A673 (cell line): ENCODE measurements around the gene MACROH2A2. TPM values are rescaled to one million over a fixed set of nuclear protein-coding genes. Genes with fewer than 3 reads are reported as not detected.

Experiments
- BruUV-seq: library from RNA; stranded (reverse); fragments of 400-500 nt; replicated peaks from 2 replicates; lab custom pipeline; 2021; lab: Mats Ljungman, UMichigan
- CTCF ChIA-PET: fragments of 300-600 bp; sonication (Branson Sonifier 250); formaldehyde crosslinking; loops from one replicate; lab custom pipeline; 2022; ENCODE audit warnings: antibody characterized with exemption; lab: Charles Lee
- POLR2A ChIA-PET: fragments of 300-600 bp; sonication (Branson Sonifier 250); formaldehyde crosslinking; loops from one replicate; lab custom pipeline; 2022; ENCODE audit warnings: antibody characterized with exemption; ENCODE audit not compliant: low non-redundant PET; lab: Charles Lee
- DNase-seq: peaks from one replicate; pipeline ENCODE4 v3.0.0-alpha.2; 2015; ENCODE audit warnings: low spot score
- H3K27ac ChIP-seq: fragments of 200-600 bp; sonication (generic); 2 replicates; pipeline ENCODE4 v1.5.1; 2016; ENCODE audit warnings: mixed run types, low read depth, mild to moderate bottlenecking, mixed read lengths, antibody characterized with exemption, low read length; ENCODE audit not compliant: poor library complexity, severe bottlenecking
- H3K27me3 ChIP-seq: fragments of 200-600 bp; sonication (generic); replicated peaks from 2 replicates; pipeline ENCODE4 v1.6.1; 2017; ENCODE audit warnings: mixed run types, low read depth, mild to moderate bottlenecking, mixed read lengths, antibody characterized with exemption, low read length; ENCODE audit not compliant: insufficient read depth, poor library complexity
- H3K36me3 ChIP-seq: fragments of 200-600 bp; sonication (generic); 2 replicates; pipeline ENCODE4 v1.6.1; 2016; ENCODE audit warnings: mixed run types, mild to moderate bottlenecking, mixed read lengths, antibody characterized with exemption, low read length; ENCODE audit not compliant: insufficient read depth, poor library complexity, severe bottlenecking
- H3K4me1 ChIP-seq: fragments of 200-600 bp; sonication (generic); 2 replicates; pipeline ENCODE4 v1.6.1; 2017; ENCODE audit warnings: mixed run types, mild to moderate bottlenecking, mixed read lengths, antibody characterized with exemption, low read length; ENCODE audit not compliant: insufficient read depth, poor library complexity, severe bottlenecking
- H3K4me3 ChIP-seq: fragments of 200-600 bp; sonication (generic); 2 replicates; pipeline ENCODE4 v1.5.1; 2016; ENCODE audit warnings: low read depth, mixed run types, mild to moderate bottlenecking, mixed read lengths, low read length; ENCODE audit not compliant: poor library complexity, severe bottlenecking
- H3K9me3 ChIP-seq: fragments of 200-600 bp; sonication (generic); 2 replicates; pipeline ENCODE4 v1.6.1; 2016; ENCODE audit warnings: mixed run types, low read depth, mild to moderate bottlenecking, mixed read lengths, antibody characterized with exemption, low read length; ENCODE audit not compliant: poor library complexity, severe bottlenecking
- EZH2 ChIP-seq: fragments of 200-600 bp; sonication (generic); IDR thresholded peaks from 2 replicates; pipeline ENCODE4 v1.6.1; 2017; ENCODE audit warnings: borderline replicate concordance, low read depth, mild to moderate bottlenecking, mixed read lengths, antibody characterized with exemption, low read length; ENCODE audit not compliant: poor library complexity, severe bottlenecking
- intact Hi-C: fragments of 100-400 bp; cut with micrococcal nuclease; formaldehyde crosslinking; loops from one replicate; pipeline ENCODE4 v1.10.0; 2022; ENCODE audit not compliant: unreplicated experiment
- total RNA-seq: library from RNA; stranded (reverse); gene quantifications from 2 replicates; pipeline ENCODE4 v1.2.3, GENCODE V29; 2021
- TF ChIP-seq, protein P1 (sequence below): fragments of 300-800, 200-600 bp; sonication (generic); conservative IDR thresholded peaks from 2 replicates; pipeline ENCODE4 v1.5.1; 2017; ENCODE audit warnings: low read depth, mild to moderate bottlenecking, antibody characterized with exemption, low read length, moderate library complexity, mixed read lengths

Gene MACROH2A2
- total RNA-seq, 1 experiment from 2014 or later: 301 TPM

DNA sequence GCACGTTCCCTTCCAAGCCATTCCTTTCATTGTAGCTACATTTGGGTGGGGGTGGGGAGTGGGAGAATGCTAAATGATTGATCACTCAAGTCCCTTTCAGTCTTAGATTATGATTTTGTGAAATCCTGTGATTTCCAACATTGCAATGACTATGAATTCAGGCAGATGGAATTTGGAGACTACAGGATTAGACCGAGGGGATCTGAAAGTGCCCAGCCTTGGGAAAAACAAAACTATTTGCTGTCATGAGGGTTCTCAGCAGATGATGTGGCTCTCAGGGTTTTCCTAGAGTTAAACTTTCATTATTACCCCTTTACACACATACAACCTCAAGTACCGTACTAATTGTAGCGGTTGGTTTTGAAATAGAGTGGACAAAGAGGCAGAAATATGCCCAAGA, 4.7 kb downstream of the MACROH2A2 start:
- no peaks in the 10 kb centered on the region for H3K27me3 ChIP-seq
- intact Hi-C loops: no loop called here
- peaks cover 9% of the 10 kb centered on the region for H3K36me3 ChIP-seq
- no peak for DNase-seq
- H3K27ac ChIP-seq: peak overlapping the region; percentile 45
- H3K9me3 ChIP-seq: no peaks in the 10 kb centered on the region
- CTCF ChIA-PET: no interaction called here
- POLR2A ChIA-PET: interaction anchor here (0.7 kb wide), 1 partner anchor 88 kb away, joined by 3 read pairs; no protein-coding TSS in a partner anchor
- H3K4me3 ChIP-seq: no peak overlapping the region
- no TSS peak for BruUV-seq
- no peak for TF ChIP-seq EZH2
- TF ChIP-seq, protein P1, sequence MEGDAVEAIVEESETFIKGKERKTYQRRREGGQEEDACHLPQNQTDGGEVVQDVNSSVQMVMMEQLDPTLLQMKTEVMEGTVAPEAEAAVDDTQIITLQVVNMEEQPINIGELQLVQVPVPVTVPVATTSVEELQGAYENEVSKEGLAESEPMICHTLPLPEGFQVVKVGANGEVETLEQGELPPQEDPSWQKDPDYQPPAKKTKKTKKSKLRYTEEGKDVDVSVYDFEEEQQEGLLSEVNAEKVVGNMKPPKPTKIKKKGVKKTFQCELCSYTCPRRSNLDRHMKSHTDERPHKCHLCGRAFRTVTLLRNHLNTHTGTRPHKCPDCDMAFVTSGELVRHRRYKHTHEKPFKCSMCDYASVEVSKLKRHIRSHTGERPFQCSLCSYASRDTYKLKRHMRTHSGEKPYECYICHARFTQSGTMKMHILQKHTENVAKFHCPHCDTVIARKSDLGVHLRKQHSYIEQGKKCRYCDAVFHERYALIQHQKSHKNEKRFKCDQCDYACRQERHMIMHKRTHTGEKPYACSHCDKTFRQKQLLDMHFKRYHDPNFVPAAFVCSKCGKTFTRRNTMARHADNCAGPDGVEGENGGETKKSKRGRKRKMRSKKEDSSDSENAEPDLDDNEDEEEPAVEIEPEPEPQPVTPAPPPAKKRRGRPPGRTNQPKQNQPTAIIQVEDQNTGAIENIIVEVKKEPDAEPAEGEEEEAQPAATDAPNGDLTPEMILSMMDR: no peak
- peaks cover 74% of the 10 kb centered on the region for H3K4me1 ChIP-seq

DNA sequence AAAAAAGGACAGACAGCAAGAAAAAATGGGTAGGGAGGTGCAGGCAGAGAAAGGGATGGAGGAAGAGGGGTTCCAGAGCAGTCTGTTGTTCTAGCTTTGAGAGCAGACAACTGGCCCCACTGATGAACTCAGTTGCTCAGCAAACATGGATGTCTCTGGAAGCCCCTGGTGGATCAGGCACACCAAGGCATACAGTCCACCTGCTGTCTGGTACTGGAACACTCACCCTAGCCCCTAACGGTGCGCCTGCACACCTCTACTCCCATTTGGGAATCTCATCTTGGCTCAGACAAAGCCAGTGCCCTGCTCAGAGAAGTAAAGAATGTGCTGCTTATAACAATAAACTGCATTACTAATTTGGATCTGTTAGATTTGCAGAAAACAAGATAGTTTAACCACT, 7.7 kb downstream of the MACROH2A2 start:
- Histone ChIP-seq H3K36me3 (peaks cover 27% of the 10 kb centered on the region), H3K9me3 (no peaks in the 10 kb centered on the region), H3K4me1 (peaks cover 69% of the 10 kb centered on the region), H3K27ac (peak overlapping the region; percentile 66), H3K27me3 (no peaks in the 10 kb centered on the region), H3K4me3 (no peak overlapping the region)
- DNase-seq: no peak
- no TSS peak for BruUV-seq
- no peak for TF ChIP-seq EZH2
- CTCF ChIA-PET: no interaction called here
- intact Hi-C loops: no loop called here
- POLR2A ChIA-PET: no interaction called here

DNA sequence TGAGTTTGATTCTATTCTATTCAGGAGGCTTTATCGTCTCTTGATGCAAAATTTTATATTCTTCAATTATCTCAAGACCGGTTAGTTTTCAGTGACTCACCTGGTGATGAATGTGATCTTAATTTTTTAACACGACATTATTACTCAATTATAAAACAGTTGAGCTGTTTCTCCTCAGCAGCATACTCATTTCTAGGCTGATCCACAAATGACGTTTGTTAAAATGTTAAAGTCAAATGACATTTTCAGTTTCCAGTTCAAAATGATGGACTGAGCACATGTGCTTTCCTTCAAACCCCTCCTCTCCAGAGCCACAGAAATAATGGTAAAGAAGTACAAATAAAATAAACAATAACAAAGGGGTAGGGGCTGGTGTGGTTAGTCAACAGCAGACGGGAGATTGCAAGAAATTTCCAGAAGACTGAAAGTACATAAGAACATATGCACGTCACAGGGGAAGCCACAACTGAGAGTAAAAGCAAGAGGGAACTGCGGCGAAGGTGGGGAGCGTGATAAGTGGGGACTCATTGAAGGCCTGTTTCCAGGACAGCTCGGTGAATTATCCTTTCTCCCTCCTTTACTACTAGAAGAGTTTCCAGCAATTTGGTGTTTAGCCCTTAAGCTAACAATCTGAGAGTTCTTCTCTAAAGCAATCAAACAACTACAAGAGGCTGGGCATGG, 10.9 kb downstream of the MACROH2A2 start:
- BruUV-seq: no TSS peak
- Histone ChIP-seq H3K36me3 (peaks cover 41% of the 10 kb centered on the region), H3K27ac (peak overlapping the region; percentile 45), H3K4me3 (no peak overlapping the region), H3K27me3 (no peaks in the 10 kb centered on the region), H3K9me3 (no peaks in the 10 kb centered on the region), H3K4me1 (peaks cover 54% of the 10 kb centered on the region)
- no peak for TF ChIP-seq EZH2
- TF ChIP-seq, protein P1: no peak
- POLR2A ChIA-PET: no interaction called here
- no peak for DNase-seq
- CTCF ChIA-PET: no interaction called here
- intact Hi-C loops: no loop called here
